ENCODE results near the gene BRK1. TPM values are rescaled to one million over a fixed set of nuclear protein-coding genes. Genes with fewer than 3 reads are reported as not detected.
"Not testable (repeated sequence)": the region's sequence is repeated elsewhere in the genome, so short reads cannot be mapped to it uniquely, and the experiment has no call there.

Gene BRK1
- total and polyA plus RNA-seq, 2 donors (not counting 1 experiment from before 2014, with no cell fraction given): 55.0 to 86.3 TPM

GRCh38 chr3:10121064-10121463 is 5.6 kb downstream of the BRK1 start:
- H3K27ac ChIP-seq (ENCODE audit: low read length in 2 of 2): no peak overlapping the region
- no peak for ATAC-seq (ENCODE audit: low read depth)
- H3K4me2 ChIP-seq (replicated peaks; ENCODE audit: low read depth, low read length, poor library complexity, severe bottlenecking): no peak overlapping the region
- H3K4me3 ChIP-seq (ENCODE audit: control extremely low read depth in 1 of 5, extremely low read depth in 1 of 5, insufficient read depth in 1 of 5, low read depth in 2 of 5, low read length in 4 of 5): no peak overlapping the region
- intact Hi-C loops (cut with micrococcal nuclease): no loop called here
- no peak for DNase-seq
- no peaks in the 10 kb centered on the region for H3K27me3 ChIP-seq (replicated peaks in 1 of 4; ENCODE audit: control extremely low read depth in 1 of 4, control insufficient read depth in 3 of 4, insufficient read depth in 4 of 4, low read length in 3 of 4)
- H4K20me1 ChIP-seq (ENCODE audit: control insufficient read depth, insufficient read depth, low read length, poor library complexity, severe bottlenecking): peaks cover 73% of the 10 kb centered on the region
- peaks cover 15 to 18% of the 10 kb centered on the region in 2 donors for H3K4me1 ChIP-seq (ENCODE audit: control insufficient read depth in 2 of 2, insufficient read depth in 2 of 2, low read length in 2 of 2)
- no peak overlapping the region for H3K27ac Mint-ChIP-seq
- H3K4me1 Mint-ChIP-seq: peaks cover 43% of the 10 kb centered on the region
- TF ChIP-seq CTCF (IDR thresholded peaks at IDR 0.05) (no peak), EZH2 (IDR thresholded peaks at IDR 0.05; ENCODE audit: borderline replicate concordance, insufficient read depth, low read depth, low read length, poor library complexity, severe bottlenecking) (no peak)
- ChIA-PET POLR2A (interaction anchor here (0.6 kb wide), 1 partner anchor 17 kb away, joined by 3 read pairs; no protein-coding TSS in a partner anchor), CTCF (interaction anchor here (0.8 kb wide), 1 partner anchor 9 kb away, joined by 3 read pairs; no protein-coding TSS in a partner anchor)
- peaks cover 0 to 30% of the 10 kb centered on the region in 2 experiments for H3K36me3 ChIP-seq (replicated peaks in 1 of 2; ENCODE audit: control extremely low read depth in 1 of 2, control insufficient read depth in 1 of 2, extremely low read depth in 1 of 2, insufficient read depth in 2 of 2, low read length in 1 of 2)
- no peak overlapping the region for H3K9ac ChIP-seq (ENCODE audit: low read length)
- 100% methylated on average over 1 of the region's 2 CpGs for WGBS (ENCODE audit: insufficient coverage)
- H2AFZ ChIP-seq (ENCODE audit: insufficient read depth, low read depth, low read length, poor library complexity, severe bottlenecking): no peak overlapping the region
- H3K4me3 Mint-ChIP-seq: no peak overlapping the region
- H3K9me3 ChIP-seq (ENCODE audit: control extremely low read depth in 1 of 3, control insufficient read depth in 2 of 3, insufficient read depth in 1 of 3, low read length in 2 of 3): no peaks in the 10 kb centered on the region
- H3K9me3 Mint-ChIP-seq (ENCODE audit: insufficient read depth): no peaks in the 10 kb centered on the region
- H3K79me2 ChIP-seq (ENCODE audit: control insufficient read depth, insufficient read depth, low read length): peaks cover 88% of the 10 kb centered on the region
- no peaks in the 10 kb centered on the region for H3K27me3 Mint-ChIP-seq

GRCh38 chr3:10122724-10123123 is 7.2 kb downstream of the BRK1 start:
- Histone ChIP-seq H3K4me1 (ENCODE audit: control insufficient read depth in 2 of 2, insufficient read depth in 2 of 2, low read length in 2 of 2) (peaks cover 0 to 1% of the 10 kb centered on the region in 2 donors), H3K27ac (ENCODE audit: low read length in 2 of 2) (no peak overlapping the region), H3K36me3 (replicated peaks in 1 of 2; ENCODE audit: control extremely low read depth in 1 of 2, control insufficient read depth in 1 of 2, extremely low read depth in 1 of 2, insufficient read depth in 2 of 2, low read length in 1 of 2) (peaks cover 0 to 44% of the 10 kb centered on the region in 2 experiments), H3K79me2 (ENCODE audit: control insufficient read depth, insufficient read depth, low read length) (peaks cover 75% of the 10 kb centered on the region), H3K9me3 (ENCODE audit: control extremely low read depth in 1 of 3, control insufficient read depth in 2 of 3, insufficient read depth in 1 of 3, low read length in 2 of 3) (no peaks in the 10 kb centered on the region), H3K4me2 (replicated peaks; ENCODE audit: low read depth, low read length, poor library complexity, severe bottlenecking) (no peak overlapping the region), H4K20me1 (ENCODE audit: control insufficient read depth, insufficient read depth, low read length, poor library complexity, severe bottlenecking) (peaks cover 64% of the 10 kb centered on the region), H2AFZ (ENCODE audit: insufficient read depth, low read depth, low read length, poor library complexity, severe bottlenecking) (no peak overlapping the region), H3K9ac (ENCODE audit: low read length) (no peak overlapping the region), H3K27me3 (replicated peaks in 1 of 4; ENCODE audit: control extremely low read depth in 1 of 4, control insufficient read depth in 3 of 4, insufficient read depth in 4 of 4, low read length in 3 of 4) (no peaks in the 10 kb centered on the region), H3K4me3 (ENCODE audit: control extremely low read depth in 1 of 5, extremely low read depth in 1 of 5, insufficient read depth in 1 of 5, low read depth in 2 of 5, low read length in 4 of 5) (no peak overlapping the region)
- DNase-seq (no peak), ATAC-seq (ENCODE audit: low read depth) (no peak)
- ChIA-PET CTCF (interaction anchor here (1.0 kb wide), 1 partner anchor 11 kb away, joined by 3 read pairs; no protein-coding TSS in a partner anchor), POLR2A (interaction anchor here (0.6 kb wide), 2 partner anchors 11 to 34 kb away, joined by 3 to 4 read pairs; no protein-coding TSS in a partner anchor)
- no peaks in the 10 kb centered on the region for H3K9me3 Mint-ChIP-seq (ENCODE audit: insufficient read depth)
- intact Hi-C loops (cut with micrococcal nuclease): no loop called here
- no peak overlapping the region for H3K27ac Mint-ChIP-seq
- no peak overlapping the region for H3K4me3 Mint-ChIP-seq
- H3K27me3 Mint-ChIP-seq: no peaks in the 10 kb centered on the region
- peaks cover 30% of the 10 kb centered on the region for H3K4me1 Mint-ChIP-seq
- 100% methylated on average over 3 of the region's 4 CpGs for WGBS (ENCODE audit: insufficient coverage)
- TF ChIP-seq EZH2 (IDR thresholded peaks at IDR 0.05; ENCODE audit: borderline replicate concordance, insufficient read depth, low read depth, low read length, poor library complexity, severe bottlenecking) (no peak), CTCF (IDR thresholded peaks at IDR 0.05) (no peak)

- H3K27ac Mint-ChIP-seq; H3K9me3 ChIP-seq (ENCODE audit: control extremely low read depth in 1 of 3, control insufficient read depth in 2 of 3, insufficient read depth in 1 of 3, low read length in 2 of 3); H2AFZ ChIP-seq (ENCODE audit: insufficient read depth, low read depth, low read length, poor library complexity, severe bottlenecking); H3K4me3 Mint-ChIP-seq; H3K79me2 ChIP-seq (ENCODE audit: control insufficient read depth, insufficient read depth, low read length); H3K4me2 ChIP-seq (replicated peaks; ENCODE audit: low read depth, low read length, poor library complexity, severe bottlenecking); H3K27me3 ChIP-seq (replicated peaks in 1 of 4; ENCODE audit: control extremely low read depth in 1 of 4, control insufficient read depth in 3 of 4, insufficient read depth in 4 of 4, low read length in 3 of 4); intact Hi-C loops (cut with micrococcal nuclease); H3K4me1 ChIP-seq (ENCODE audit: control insufficient read depth in 2 of 2, insufficient read depth in 2 of 2, low read length in 2 of 2); H3K27ac ChIP-seq (ENCODE audit: low read length in 2 of 2); DNase-seq; H3K27me3 Mint-ChIP-seq; H4K20me1 ChIP-seq (ENCODE audit: control insufficient read depth, insufficient read depth, low read length, poor library complexity, severe bottlenecking); H3K4me3 ChIP-seq (ENCODE audit: control extremely low read depth in 1 of 5, extremely low read depth in 1 of 5, insufficient read depth in 1 of 5, low read depth in 2 of 5, low read length in 4 of 5); H3K9ac ChIP-seq (ENCODE audit: low read length); ATAC-seq (ENCODE audit: low read depth); H3K36me3 ChIP-seq (replicated peaks in 1 of 2; ENCODE audit: control extremely low read depth in 1 of 2, control insufficient read depth in 1 of 2, extremely low read depth in 1 of 2, insufficient read depth in 2 of 2, low read length in 1 of 2); H3K4me1 Mint-ChIP-seq; H3K9me3 Mint-ChIP-seq (ENCODE audit: insufficient read depth): not testable (repeated sequence)
- WGBS (ENCODE audit: insufficient coverage): 95% methylated on average over 8 of the region's 9 CpGs
- CTCF ChIA-PET: interaction anchor here (0.7 kb wide), 1 partner anchor 112 kb away, joined by 3 read pairs; no protein-coding TSS in a partner anchor
- POLR2A ChIA-PET: interaction anchor here (0.5 kb wide), 1 partner anchor 106 kb away, joined by 8 read pairs; no protein-coding TSS in a partner anchor
Observed at GRCh38 chr3:10135872-10136271, 20.4 kb downstream of the BRK1 start.
